Pancreas (tissue), 10 donors: ENCODE results near the gene RPA1. TPM values are rescaled to one million over a fixed set of nuclear protein-coding genes. Genes with fewer than 3 reads are reported as not detected.
"Not testable (repeated sequence)": the region's sequence is repeated elsewhere in the genome, so short reads cannot be mapped to it uniquely, and the experiment has no call there.

Experiments used
- ATAC-seq, 4 donors: fragments of 200-7000 bp; cut with Tn5 transposase; one replicate each; pipeline versions ENCODE4 v1.8.0 to v1.9.1; 2020; ENCODE audit warnings: mild to moderate bottlenecking in 4 of 4, moderate library complexity in 4 of 4
- DNase-seq, 6 donors: peaks; one replicate each; pipeline ENCODE4 v3.0.0-alpha.2; 2020
- FAIRE-seq: peaks from 2 replicates; lab custom pipeline; 2012; peaks lifted over from hg19 to GRCh38; lab: Jason Lieb, UNC
- H3K27ac ChIP-seq, 4 donors: fragments of 200-600 bp; sonication (generic); 1 replicate in 3 of 4; 2 replicates in 1 of 4; pipeline versions ENCODE4 v1.5.0 to v1.8.0; 2020
- H3K27me3 ChIP-seq, 4 donors: fragments of 200-600 bp; one replicate each; pipeline ENCODE4 v1.8.0; 2021
- H3K36me3 ChIP-seq, 3 donors: fragments of 200-600 bp; sonication (generic) in 1 of 3; one replicate each; pipeline versions ENCODE4 v1.5.0 to v1.8.0; 2020 to 2021
- H3K4me1 ChIP-seq, 3 donors: fragments of 200-600 bp; one replicate each; pipeline ENCODE4 v1.8.0; 2021
- H3K4me3 ChIP-seq, 4 donors: fragments of 200-600 bp; sonication (generic) in 2 of 4; one replicate each; pipeline versions ENCODE4 v1.5.0 to v1.8.0; 2020 to 2021
- H3K9me3 ChIP-seq, 4 donors: fragments of 200-600 bp; one replicate each; pipeline ENCODE4 v1.8.0; 2021
- WGBS, 2 donors: extraction: QIAGEN DNeasy Blood & Tissue Kit; methylation state at CpG; one replicate each; pipeline ENCODE4 v1.1.7; 2013; 5-methylcytosine and 5-hydroxymethylcytosine counted together
- intact Hi-C, 3 donors: fragments of 100-400 bp; cut with DNase I; formaldehyde crosslinking; loops; one replicate each; pipeline versions ENCODE4 v1.11.1 to v1.14.2; 2022
- polyA plus RNA-seq, 2 donors: library from polyadenylated mRNA; stranded (reverse); fragments of 200-250 nt; gene quantifications; one replicate each; pipeline ENCODE4 v1.2.3, GENCODE V29; 2013
- total RNA-seq, 6 donors: library from RNA; stranded (reverse); fragmentation: NEBNext Ultra II Directional in 4 of 6; extraction: Animal tissue kit (Norgen Biotek cat#: 25700) in 4 of 6; gene quantifications; one replicate each; pipeline versions ENCODE4 v1.2.1 to v1.2.4, GENCODE V29; 2021 to 2023
- TF ChIP-seq, protein P1 (sequence below), 4 donors: fragments of 200-600 bp; sonication (generic) in 3 of 4; IDR thresholded peaks; one replicate each; pipeline versions ENCODE4 v1.5.0 to v1.8.0; 2021; ENCODE audit warnings: antibody characterized with exemption in 4 of 4
- donor health status: healthy with polysubstance abuse.
- donor health status: DM: no; HTN: no; CAD: no; lungs with moderate emphysema.
- donor health status: DM: no; HTN: no; CAD: no.
- donor health status: control.
- donor health status: control.
- donor health status: Bipolar disorder and iron deficiency.
- donor health status: DM: yes; HTN: yes; CAD: no.
- donor health status: DM: no; HTN: no; CAD: no.
- donor health status: DM: no; HTN: no; CAD: no.
- donor health status: DM: yes; HTN: yes; CAD: no.

The RPA1 gene
- total and polyA plus RNA-seq, 8 donors, result 6.5 to 43.9 (median 36.1) TPM

DNA sequence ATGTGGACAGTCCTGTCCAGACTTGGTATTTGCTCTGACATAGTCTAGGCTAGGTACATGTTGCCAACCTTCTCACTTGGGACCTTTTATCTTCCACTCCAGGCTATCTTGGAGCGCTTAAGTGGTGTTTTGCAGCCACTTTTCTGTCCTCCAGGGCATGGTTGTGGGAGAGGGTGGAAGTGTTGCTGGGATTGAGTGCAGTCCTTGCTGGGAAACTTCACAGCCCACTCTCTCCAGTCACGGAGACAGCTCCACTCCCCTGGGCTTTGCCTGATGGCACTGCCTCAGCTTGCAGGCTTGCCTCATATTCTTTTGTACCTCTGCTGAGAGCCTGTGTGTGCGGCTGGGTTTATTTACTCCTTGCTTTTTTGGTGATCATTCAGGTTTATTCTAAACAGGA, 17.4 kb downstream of the RPA1 start:
- WGBS, 2 donors, result 91 to 92% methylated on average over 3 of the region's 3 CpGs
- ATAC-seq, result no peak
- DNase-seq, result no peak

DNA sequence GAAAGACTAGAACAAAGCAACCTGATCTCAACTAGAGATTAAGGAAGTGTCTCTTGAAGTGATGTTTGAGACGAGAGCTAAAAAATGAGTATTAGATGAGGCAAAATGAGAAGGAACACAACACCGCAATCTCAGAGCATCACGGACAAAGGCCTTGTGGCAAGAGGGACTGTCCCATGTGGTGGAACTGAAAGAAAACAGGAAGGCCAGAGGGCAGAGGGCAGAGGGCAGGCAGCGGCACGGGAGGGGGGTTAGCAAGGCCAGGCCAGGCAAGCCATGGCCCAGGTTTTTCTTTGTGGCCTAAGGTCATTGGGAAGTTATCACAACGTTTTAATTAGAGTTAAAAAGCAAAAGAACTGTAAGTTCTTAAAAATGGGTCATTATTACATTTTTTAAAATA, 22.5 kb downstream of the RPA1 start:
- Histone ChIP-seq H3K27me3 (no peaks in the 10 kb centered on the region), H3K9me3 (no peaks in the 10 kb centered on the region), H3K4me3 (no peak overlapping the region), H3K27ac (no peak overlapping the region), H3K36me3 (peaks cover 0 to 21% (median 13%) of the 10 kb centered on the region in 3 donors), H3K4me1 (no peaks in the 10 kb centered on the region)
- TF ChIP-seq, protein P1, sequence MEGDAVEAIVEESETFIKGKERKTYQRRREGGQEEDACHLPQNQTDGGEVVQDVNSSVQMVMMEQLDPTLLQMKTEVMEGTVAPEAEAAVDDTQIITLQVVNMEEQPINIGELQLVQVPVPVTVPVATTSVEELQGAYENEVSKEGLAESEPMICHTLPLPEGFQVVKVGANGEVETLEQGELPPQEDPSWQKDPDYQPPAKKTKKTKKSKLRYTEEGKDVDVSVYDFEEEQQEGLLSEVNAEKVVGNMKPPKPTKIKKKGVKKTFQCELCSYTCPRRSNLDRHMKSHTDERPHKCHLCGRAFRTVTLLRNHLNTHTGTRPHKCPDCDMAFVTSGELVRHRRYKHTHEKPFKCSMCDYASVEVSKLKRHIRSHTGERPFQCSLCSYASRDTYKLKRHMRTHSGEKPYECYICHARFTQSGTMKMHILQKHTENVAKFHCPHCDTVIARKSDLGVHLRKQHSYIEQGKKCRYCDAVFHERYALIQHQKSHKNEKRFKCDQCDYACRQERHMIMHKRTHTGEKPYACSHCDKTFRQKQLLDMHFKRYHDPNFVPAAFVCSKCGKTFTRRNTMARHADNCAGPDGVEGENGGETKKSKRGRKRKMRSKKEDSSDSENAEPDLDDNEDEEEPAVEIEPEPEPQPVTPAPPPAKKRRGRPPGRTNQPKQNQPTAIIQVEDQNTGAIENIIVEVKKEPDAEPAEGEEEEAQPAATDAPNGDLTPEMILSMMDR (IDR thresholded peaks at IDR 0.05), result no peak
- FAIRE-seq (no peak), ATAC-seq (no peak), DNase-seq (no peak)
- WGBS, 2 donors, result 81 to 86% methylated on average over 6 of the region's 6 CpGs
- intact Hi-C loops, result no loop called here

More for the DNA sequence above, 17.4 kb downstream of the RPA1 start:
- no peaks in the 10 kb centered on the region for H3K4me1 ChIP-seq
- no peak overlapping the region for H3K4me3 ChIP-seq
- intact Hi-C loops, result no loop called here
- no peak for FAIRE-seq
- H3K36me3 ChIP-seq, result peaks cover 0 to 23% (median 11%) of the 10 kb centered on the region in 3 donors
- no peak overlapping the region for H3K27ac ChIP-seq
- no peaks in the 10 kb centered on the region for H3K9me3 ChIP-seq
- no peaks in the 10 kb centered on the region for H3K27me3 ChIP-seq
- TF ChIP-seq, protein P1 (IDR thresholded peaks at IDR 0.05), result no peak

DNA sequence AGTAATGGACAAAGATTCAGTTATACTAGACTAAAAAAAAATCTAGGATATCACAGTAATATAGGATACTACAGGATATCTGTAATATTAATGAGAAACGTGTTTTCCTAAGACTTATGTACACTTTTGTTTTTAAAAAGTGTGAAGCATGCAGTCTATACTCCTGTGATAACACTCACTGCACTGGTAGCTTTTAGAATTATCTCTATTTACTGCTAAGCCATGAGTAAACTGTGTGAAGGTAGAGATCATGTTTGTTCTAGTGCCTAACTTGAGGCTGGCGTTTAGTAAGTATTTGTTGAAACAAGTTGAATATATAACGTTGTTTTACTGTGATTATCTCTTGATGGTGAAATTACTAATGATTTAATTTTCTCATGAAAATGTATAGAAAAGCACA, 23.9 kb downstream of the RPA1 start:
- H3K27me3 ChIP-seq, result no peaks in the 10 kb centered on the region
- TF ChIP-seq, protein P1 (IDR thresholded peaks at IDR 0.05), result no peak
- no peak for FAIRE-seq
- H3K4me1 ChIP-seq, result no peaks in the 10 kb centered on the region
- peaks cover 0 to 21% (median 13%) of the 10 kb centered on the region in 3 donors for H3K36me3 ChIP-seq
- ATAC-seq, result no peak
- DNase-seq, result no peak
- H3K27ac ChIP-seq, result no peak overlapping the region
- intact Hi-C loops, result no loop called here
- no peaks in the 10 kb centered on the region for H3K9me3 ChIP-seq
- 59 to 63% methylated on average over 3 of the region's 3 CpGs for WGBS, 2 donors
- no peak overlapping the region for H3K4me3 ChIP-seq

DNA sequence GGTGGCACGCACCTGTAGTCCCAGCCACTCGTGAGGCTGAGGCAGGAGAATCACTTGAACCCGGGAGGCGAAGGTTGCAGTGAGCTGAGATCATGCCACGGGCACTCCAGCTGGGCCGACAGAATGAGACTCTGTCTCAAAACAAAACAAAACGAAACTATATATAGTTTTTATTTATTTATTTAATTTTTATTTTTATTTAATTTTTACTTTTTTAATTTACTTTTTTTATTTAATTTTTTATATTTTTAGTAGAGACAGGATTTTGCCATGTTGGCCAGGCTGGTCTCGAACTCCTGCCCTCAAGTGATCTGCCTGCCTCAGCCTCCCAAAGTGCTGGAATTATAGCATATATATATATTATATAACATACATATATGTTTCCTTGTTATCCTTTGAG, 26.7 kb downstream of the RPA1 start:
- H3K4me1 ChIP-seq, intact Hi-C loops, ATAC-seq, H3K9me3 ChIP-seq, H3K4me3 ChIP-seq, DNase-seq, H3K27ac ChIP-seq, H3K27me3 ChIP-seq, FAIRE-seq: not testable (repeated sequence)
- 90 to 96% methylated on average over 8 of the region's 8 CpGs for whole genome bisulfite sequencing, 2 donors
- H3K36me3 ChIP-seq, result peaks cover 0 to 21% (median 13%) of the 10 kb centered on the region in 3 donors

DNA sequence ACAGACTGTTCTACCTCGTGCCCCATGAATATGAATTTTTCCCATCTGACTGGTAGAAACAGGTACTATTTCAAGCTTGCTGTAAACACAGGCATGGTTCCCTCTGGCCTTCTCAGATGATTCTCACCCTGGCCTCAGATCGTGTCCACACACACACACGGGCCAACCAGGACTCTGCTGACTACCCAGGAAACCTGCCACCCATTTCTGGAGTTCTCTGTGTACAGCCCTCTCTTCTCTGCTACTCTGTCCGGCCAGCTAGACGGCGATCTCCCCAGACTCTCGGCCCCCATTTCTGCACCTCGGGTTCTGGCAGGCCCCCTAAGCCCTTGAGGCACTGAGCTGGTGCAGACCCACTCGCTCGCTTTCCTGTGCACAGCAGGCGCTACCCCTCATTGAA, 31.2 kb downstream of the RPA1 start:
- no peak overlapping the region for H3K27ac ChIP-seq
- H3K4me3 ChIP-seq, result no peak overlapping the region
- no peaks in the 10 kb centered on the region for H3K4me1 ChIP-seq
- H3K36me3 ChIP-seq, result no peaks in the 10 kb centered on the region
- WGBS, 2 donors, result 89% methylated on average over 11 of the region's 11 CpGs
- no peak for DNase-seq
- no peak for ATAC-seq
- no peak for FAIRE-seq
- no peaks in the 10 kb centered on the region for H3K9me3 ChIP-seq
- no peaks in the 10 kb centered on the region for H3K27me3 ChIP-seq
- TF ChIP-seq, protein P1 (IDR thresholded peaks at IDR 0.05), result no peak
- intact Hi-C loops, result loop anchor here in 1 of 3 donors (10.0 kb wide), 1 partner anchor 136 kb away; the partner anchor contains the start of gene WDR81
